H9 (cell line): Measurements from ENCODE around the gene OCSTAMP. TPM values are rescaled to one million over a fixed set of nuclear protein-coding genes. Genes with fewer than 3 reads are reported as not detected.

Experiments used
- DNase-seq: peaks from one replicate; pipeline ENCODE4 v3.0.0-alpha.2; 2017
- H2AFZ ChIP-seq: one replicate; pipeline ENCODE4 v1.6.1; 2013; ENCODE audit warnings: mild to moderate bottlenecking, low read length, control low read depth, moderate library complexity
- H2AK5ac ChIP-seq: 2 replicates; pipeline ENCODE4 v1.6.1; 2013; ENCODE audit warnings: low read length, control low read depth, mixed read lengths; ENCODE audit not compliant: insufficient read length
- H2BK120ac ChIP-seq: one replicate; pipeline ENCODE4 v1.6.1; 2013; ENCODE audit warnings: low read depth, mild to moderate bottlenecking, low read length, control low read depth, inconsistent platforms; ENCODE audit not compliant: poor library complexity, severe bottlenecking
- H2BK12ac ChIP-seq: 2 replicates; pipeline ENCODE4 v1.6.1; 2013; ENCODE audit warnings: low read length, control low read depth, mixed read lengths, low read depth; ENCODE audit not compliant: insufficient read length
- H2BK15ac ChIP-seq: 2 replicates; pipeline ENCODE4 v1.6.1; 2013; ENCODE audit warnings: low read depth, low read length, control low read depth
- H2BK20ac ChIP-seq: one replicate; pipeline ENCODE4 v1.6.1; 2013; ENCODE audit warnings: low read depth, mild to moderate bottlenecking, low read length, control low read depth, inconsistent platforms; ENCODE audit not compliant: poor library complexity, severe bottlenecking
- H2BK5ac ChIP-seq: 2 replicates; pipeline ENCODE4 v1.6.1; 2013; ENCODE audit warnings: low read length, control low read depth, mixed read lengths; ENCODE audit not compliant: insufficient read length
- H3K14ac ChIP-seq: 2 replicates; pipeline ENCODE4 v1.6.1; 2013; ENCODE audit warnings: low read length, control low read depth; ENCODE audit not compliant: insufficient read depth
- H3K18ac ChIP-seq: 2 replicates; pipeline ENCODE4 v1.6.1; 2013; ENCODE audit warnings: low read depth, mild to moderate bottlenecking, mixed read lengths, low read length, control low read depth; ENCODE audit not compliant: insufficient read length
- H3K23ac ChIP-seq: 2 replicates; pipeline ENCODE4 v1.6.1; 2013; ENCODE audit warnings: low read length, control low read depth, mixed read lengths, low read depth; ENCODE audit not compliant: insufficient read length
- H3K23me2 ChIP-seq: 2 replicates; pipeline ENCODE4 v1.6.1; 2013; ENCODE audit warnings: low read depth, mild to moderate bottlenecking, mixed read lengths, low read length, control low read depth; ENCODE audit not compliant: insufficient read length, poor library complexity, severe bottlenecking
- H3K27ac ChIP-seq: 2 replicates; pipeline ENCODE4 v1.5.1; 2013; ENCODE audit warnings: low read length, control low read depth, mixed read lengths, low read depth; ENCODE audit not compliant: insufficient read length
- H3K27me3 ChIP-seq: 2 replicates; pipeline ENCODE4 v1.6.1; 2013; ENCODE audit warnings: low read length, control low read depth, inconsistent platforms; ENCODE audit not compliant: insufficient read depth
- H3K4ac ChIP-seq: 2 replicates; pipeline ENCODE4 v1.6.1; 2013; ENCODE audit warnings: low read depth, mild to moderate bottlenecking, control low read depth, inconsistent platforms, low read length, moderate library complexity
- H3K4me1 ChIP-seq: 2 replicates; pipeline ENCODE4 v1.6.1; 2013; ENCODE audit warnings: low read length, control low read depth, inconsistent platforms; ENCODE audit not compliant: insufficient read depth
- H3K4me2 ChIP-seq: 2 replicates; pipeline ENCODE4 v1.6.1; 2013; ENCODE audit warnings: low read length, control low read depth, mixed read lengths; ENCODE audit not compliant: insufficient read length, insufficient read depth
- H3K56ac ChIP-seq: 2 replicates; pipeline ENCODE4 v1.6.1; 2013; ENCODE audit warnings: low read depth, mild to moderate bottlenecking, mixed read lengths, low read length, control low read depth; ENCODE audit not compliant: insufficient read length
- H3K79me1 ChIP-seq: 2 replicates; pipeline ENCODE4 v1.6.1; 2013; ENCODE audit warnings: low read depth, mild to moderate bottlenecking, moderate library complexity, low read length, control low read depth, inconsistent platforms; ENCODE audit not compliant: insufficient read depth, poor library complexity, severe bottlenecking
- H3K79me2 ChIP-seq: 2 replicates; pipeline ENCODE4 v1.6.1; 2013; ENCODE audit warnings: low read length, control low read depth, inconsistent platforms; ENCODE audit not compliant: insufficient read depth
- H3K9ac ChIP-seq: 2 replicates; pipeline ENCODE4 v1.6.1; 2013; ENCODE audit warnings: low read length, control low read depth, mixed read lengths; ENCODE audit not compliant: insufficient read length; ENCODE audit errors: extremely low read depth
- H3K9me3 ChIP-seq: one replicate; pipeline ENCODE4 v1.6.1; 2013; ENCODE audit warnings: low read depth, low read length, inconsistent platforms; ENCODE audit not compliant: control insufficient read depth
- H3T11ph ChIP-seq: one replicate; pipeline ENCODE4 v1.6.1; 2013; ENCODE audit warnings: mild to moderate bottlenecking, low read length, control low read depth, inconsistent platforms
- H4K20me1 ChIP-seq: one replicate; pipeline ENCODE4 v1.6.1; 2013; ENCODE audit not compliant: control insufficient read depth, insufficient read length, insufficient read depth
- H4K5ac ChIP-seq: 2 replicates; pipeline ENCODE4 v1.6.1; 2013; ENCODE audit warnings: low read depth, mild to moderate bottlenecking, mixed read lengths, low read length, control low read depth; ENCODE audit not compliant: insufficient read length
- H4K8ac ChIP-seq: replicated peaks from 2 replicates; pipeline ENCODE4 v1.6.1; 2013; ENCODE audit warnings: low read length, control low read depth, mixed read lengths, low read depth; ENCODE audit not compliant: insufficient read length
- H4K91ac ChIP-seq: 2 replicates; pipeline ENCODE4 v1.6.1; 2013; ENCODE audit warnings: low read depth, mild to moderate bottlenecking, moderate library complexity, mixed read lengths, low read length, control low read depth; ENCODE audit not compliant: insufficient read length
- H3K27ac Mint-ChIP-seq, 3 experiments: 2 replicates in 2 of 3; 3 replicates in 1 of 3; pipeline ENCODE4 v1.8.0; 2020 to 2021; ENCODE audit warnings: mixed read lengths in 3 of 3, mild to moderate bottlenecking in 1 of 3, moderate library complexity in 1 of 3
- H3K27me3 Mint-ChIP-seq: 2 replicates; pipeline ENCODE4 v1.8.0; 2021; ENCODE audit warnings: low read depth, mild to moderate bottlenecking, moderate library complexity, mixed read lengths
- H3K36me3 Mint-ChIP-seq, 3 experiments: 2 replicates in 2 of 3; 3 replicates in 1 of 3; pipeline ENCODE4 v1.8.0; 2020 to 2021; ENCODE audit warnings: low read depth in 3 of 3, mixed read lengths in 3 of 3; ENCODE audit not compliant: insufficient read depth in 1 of 3
- H3K4me1 Mint-ChIP-seq, 2 experiments: 2 replicates each; pipeline ENCODE4 v1.8.0; 2020; ENCODE audit warnings: mixed read lengths in 2 of 2
- H3K4me3 Mint-ChIP-seq, 2 experiments: 2 replicates in 1 of 2; 3 replicates in 1 of 2; pipeline ENCODE4 v1.8.0; 2020 to 2021; ENCODE audit warnings: mild to moderate bottlenecking in 2 of 2, mixed read lengths in 2 of 2, moderate library complexity in 1 of 2
- H3K9me3 Mint-ChIP-seq, 2 experiments: 2 replicates in 1 of 2; 3 replicates in 1 of 2; pipeline ENCODE4 v1.8.0; 2020; ENCODE audit warnings: mild to moderate bottlenecking in 2 of 2, mixed read lengths in 2 of 2, moderate library complexity in 1 of 2
- CTCF ChIP-seq: fragments of 200-600 bp; sonication (generic); conservative IDR thresholded peaks from 3 replicates; pipeline ENCODE4 v1.8.0; 2021; ENCODE audit warnings: antibody characterized with exemption, mild to moderate bottlenecking
- WGBS: extraction: QIAGEN DNeasy Blood & Tissue Kit; methylation state at CpG from one replicate; pipeline ENCODE4 v1.1.7; 2013; ENCODE audit warnings: missing lambda C conversion rate, low lambda C conversion rate, mixed read lengths; ENCODE audit not compliant: insufficient read length; ENCODE audit errors: extremely low coverage; 5-methylcytosine and 5-hydroxymethylcytosine counted together
- total RNA-seq: library from RNA; stranded (reverse); gene quantifications from 2 replicates; pipeline ENCODE4 v1.2.1, GENCODE V29; 2021

Gene OCSTAMP
- total RNA-seq, 1 experiment from 2014 or later: not detected

- H3K27ac Mint-ChIP-seq: no peak overlapping the region
- Histone ChIP-seq H3K18ac (no peak overlapping the region), H4K8ac (no peak overlapping the region), H4K20me1 (no peaks in the 10 kb centered on the region), H2BK12ac (no peak overlapping the region), H2BK15ac (no peak overlapping the region), H2BK120ac (no peak overlapping the region), H2AK5ac (no peak overlapping the region), H3K4me2 (no peak overlapping the region), H3K56ac (no peak overlapping the region), H4K91ac (no peak overlapping the region), H3K4ac (no peak overlapping the region), H3K23ac (no peak overlapping the region), H3K27ac (no peak overlapping the region), H3K79me1 (no peaks in the 10 kb centered on the region), H3K27me3 (no peaks in the 10 kb centered on the region), H3T11ph (no peak overlapping the region), H3K4me1 (peaks cover 6% of the 10 kb centered on the region; the same call in 1 of the 2 replicates), H3K9ac (no peak overlapping the region), H3K14ac (no peak overlapping the region), H2BK20ac (no peak overlapping the region), H2AFZ (no peak overlapping the region), H3K23me2 (no peaks in the 10 kb centered on the region), H4K5ac (no peak overlapping the region), H3K9me3 (no peaks in the 10 kb centered on the region), H2BK5ac (no peak overlapping the region), H3K79me2 (no peaks in the 10 kb centered on the region)
- H3K9me3 Mint-ChIP-seq: no peaks in the 10 kb centered on the region
- WGBS: no CpG with 5 or more reads among the region's 3 CpGs
- no peaks in the 10 kb centered on the region for H3K27me3 Mint-ChIP-seq
- H3K4me1 Mint-ChIP-seq: peaks cover 69 to 78% of the 10 kb centered on the region in 2 experiments
- no peak overlapping the region for H3K4me3 Mint-ChIP-seq
- no peak for DNase-seq
- H3K36me3 Mint-ChIP-seq: no peaks in the 10 kb centered on the region
- no peak for TF ChIP-seq CTCF
Observed at GRCh38 chr20:46553926-46554325, 3.5 kb upstream of the OCSTAMP start.
